ACHN (cell line): ENCODE data around the gene CNTN4.
A peak's percentile ranks its signal among the peaks of the same experiment; 100 is the strongest.
"Not testable (repeated sequence)": the region's sequence is repeated elsewhere in the genome, so short reads cannot be mapped to it uniquely, and the experiment has no call there.

Source experiments
- DNase-seq: peaks from one replicate; pipeline ENCODE4 v3.0.0-alpha.2; 2015
- in situ Hi-C: cut with HindIII; loops from 2 replicates; pipeline ENCODE4 v1.10.0; 2017; ENCODE audit warnings: low sequenced_read_pairs, low pct_ligation_motif_present, low pct_unique_long_range_greater_than_20kb

CNTN4 gene

DNA sequence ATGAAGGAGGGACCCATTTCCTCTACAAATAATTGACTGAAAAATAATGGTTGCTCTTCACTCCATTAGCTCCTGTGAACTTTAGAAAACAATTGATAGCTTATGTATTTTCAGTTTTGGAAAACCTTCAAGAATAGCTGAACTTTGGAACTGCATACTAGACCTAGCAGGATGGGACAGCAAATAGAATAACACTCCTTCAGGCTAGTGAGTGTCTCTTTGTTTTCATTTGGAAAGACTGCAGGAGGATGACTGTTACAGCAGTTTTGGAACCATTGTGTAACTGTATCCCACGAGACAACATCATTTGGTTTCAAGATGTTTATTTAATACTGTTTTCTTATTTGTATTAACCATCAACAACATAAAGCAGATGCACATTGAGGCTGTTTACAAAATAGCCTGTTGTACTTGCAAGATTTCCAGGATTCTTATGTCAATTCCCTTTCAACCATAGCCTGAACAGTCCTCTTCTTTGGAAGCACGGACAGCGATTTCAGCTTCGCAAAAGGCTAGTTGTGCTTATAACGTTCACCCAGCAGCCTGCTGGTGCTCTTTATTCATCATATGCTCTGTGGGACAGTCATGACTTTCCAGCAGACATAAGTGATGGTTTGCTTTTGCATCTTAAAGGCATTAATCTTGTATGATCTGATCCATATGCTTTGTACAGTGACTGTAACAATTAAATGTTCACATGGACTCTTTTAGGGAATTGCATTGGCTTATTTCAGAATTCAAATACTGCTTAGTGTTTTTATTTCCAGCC, 676.0 kb downstream of the CNTN4 start:
- in situ Hi-C loops = no loop called here
- DNase-seq = no peak

GRCh38 chr3:2783261-2783660, 684.6 kb downstream of the CNTN4 start:
- DNase-seq = no peak
- in situ Hi-C loops = no loop called here

DNA sequence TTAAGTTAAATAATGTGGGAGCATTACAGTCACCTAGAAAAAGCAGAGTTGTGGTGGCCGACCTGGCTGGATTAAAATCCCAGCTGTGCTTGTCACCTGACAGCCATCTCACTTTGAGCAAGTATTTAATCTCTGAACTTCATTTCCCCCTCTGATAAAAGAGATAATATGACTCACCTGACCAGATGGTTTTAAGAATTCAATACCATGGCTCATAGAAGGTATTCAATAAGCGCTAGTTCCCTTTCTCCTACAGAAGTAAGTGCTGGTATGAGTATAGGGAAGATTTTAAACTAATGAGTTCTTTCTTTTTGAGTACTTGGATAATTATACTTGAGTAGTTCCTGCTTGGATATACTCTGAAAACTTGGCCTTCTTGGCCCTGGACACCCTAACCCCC, 686.0 kb downstream of the CNTN4 start:
- in situ Hi-C loops = no loop called here
- DNase-seq = no peak

- no peak for DNase-seq
- in situ Hi-C loops = no loop called here
Measured at GRCh38 chr3:2790266-2790815, 691.7 kb downstream of the CNTN4 start.

DNA sequence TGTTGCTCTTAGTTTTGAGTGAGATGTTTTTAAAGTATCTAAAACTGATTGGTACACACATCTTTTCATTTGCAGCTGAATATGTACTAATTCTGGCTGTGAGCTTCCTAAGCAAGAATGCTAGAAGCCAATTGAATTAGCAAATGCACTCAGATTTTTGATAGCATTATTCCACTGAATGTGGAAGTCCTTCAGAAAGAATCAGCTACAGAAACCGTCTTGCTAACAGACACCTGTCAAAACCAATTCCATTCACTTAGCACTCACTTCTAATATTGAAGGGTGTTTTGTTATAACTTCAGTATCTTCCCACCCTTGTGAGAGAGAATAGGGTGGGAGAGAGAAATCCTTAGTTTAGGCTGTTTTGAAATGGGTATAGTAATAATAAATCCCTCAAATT, 693.8 kb downstream of the CNTN4 start:
- in situ Hi-C loops = no loop called here
- DNase-seq = no peak

DNA sequence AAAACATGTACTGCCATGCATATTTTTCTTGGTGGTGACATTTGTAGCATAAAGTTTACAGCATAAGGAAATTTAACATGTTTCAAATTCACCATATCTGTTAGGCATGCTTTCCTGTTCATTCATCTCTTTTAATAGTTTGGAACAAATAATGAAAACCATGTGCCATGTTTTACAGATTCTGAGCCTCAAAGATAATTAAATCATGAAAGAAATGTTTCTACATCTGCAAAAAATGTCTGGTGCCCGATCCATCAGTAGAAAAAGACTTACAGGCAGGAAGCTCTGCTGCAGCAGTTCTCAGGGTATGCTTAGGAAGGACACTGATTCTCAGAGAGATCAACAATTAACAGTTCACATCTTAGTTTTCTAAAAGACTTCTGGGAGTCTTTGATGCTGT, 695.3 kb downstream of the CNTN4 start:
- no peak for DNase-seq
- in situ Hi-C loops = no loop called here

DNA sequence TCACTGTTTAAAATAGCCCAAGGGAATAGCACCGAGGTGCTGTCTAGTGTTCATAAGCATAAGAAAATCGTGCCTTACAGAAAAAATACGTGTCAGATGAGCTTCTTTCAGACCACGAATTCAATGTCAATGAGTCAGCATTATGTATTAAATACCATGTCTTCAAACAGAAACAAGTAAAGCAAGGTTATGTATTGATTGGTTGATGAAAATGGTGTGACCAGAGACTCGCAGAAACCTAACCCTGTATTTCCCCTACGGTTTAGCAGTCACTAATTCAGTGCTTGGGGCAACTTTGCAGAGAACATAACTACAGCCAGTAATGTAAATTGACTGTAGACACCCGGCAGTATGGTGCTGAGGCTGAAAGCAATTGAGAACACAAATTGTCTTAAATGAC, 703.8 kb downstream of the CNTN4 start:
- no peak for DNase-seq

DNA sequence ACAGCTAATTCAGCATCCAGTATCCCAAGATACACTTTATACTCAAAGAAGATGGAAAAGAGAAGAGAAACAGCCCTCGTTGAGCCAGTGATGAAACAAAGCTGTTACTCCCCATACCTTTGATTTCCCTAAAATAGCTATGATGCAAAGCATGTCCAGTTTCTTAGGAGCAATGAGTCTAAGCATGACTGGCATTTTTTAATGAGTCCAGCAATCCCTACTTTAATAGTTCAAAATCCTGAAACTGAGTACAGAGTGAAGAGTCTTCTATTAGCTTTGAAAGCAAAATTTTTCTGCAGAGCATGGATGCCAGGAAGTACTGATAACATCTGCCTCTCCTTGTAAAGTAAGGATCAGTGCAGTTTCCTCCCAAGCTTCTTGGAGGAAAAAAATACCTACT, 708.8 kb downstream of the CNTN4 start:
- in situ Hi-C loops = no loop called here

More for the DNA sequence above, 703.8 kb downstream of the CNTN4 start:
- in situ Hi-C loops = no loop called here

GRCh38 chr3:2810723-2811122, 712.1 kb downstream of the CNTN4 start:
- DNase-seq = peak; percentile 1
- in situ Hi-C loops = no loop called here

More for the DNA sequence above, 708.8 kb downstream of the CNTN4 start:
- DNase-seq = no peak

DNA sequence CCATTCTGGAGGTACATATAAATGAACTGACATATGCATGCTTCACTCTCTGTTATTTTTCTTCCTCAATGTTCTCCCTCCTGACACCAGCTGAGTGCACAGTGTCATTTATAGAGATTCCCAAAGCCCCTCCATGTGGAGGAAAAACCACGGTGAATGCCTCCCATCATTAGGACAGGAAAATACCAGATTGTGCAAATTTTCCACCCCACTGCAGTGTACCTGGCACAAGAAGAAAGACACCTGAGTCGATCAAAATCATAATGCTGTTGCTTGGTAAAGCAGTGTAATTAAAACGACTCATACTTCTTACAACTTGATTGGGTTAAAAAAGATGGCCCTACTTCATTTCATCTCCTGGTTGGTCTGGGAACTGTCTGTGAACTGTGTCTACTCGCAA, 720.9 kb downstream of the CNTN4 start:
- in situ Hi-C loops = no loop called here

DNA sequence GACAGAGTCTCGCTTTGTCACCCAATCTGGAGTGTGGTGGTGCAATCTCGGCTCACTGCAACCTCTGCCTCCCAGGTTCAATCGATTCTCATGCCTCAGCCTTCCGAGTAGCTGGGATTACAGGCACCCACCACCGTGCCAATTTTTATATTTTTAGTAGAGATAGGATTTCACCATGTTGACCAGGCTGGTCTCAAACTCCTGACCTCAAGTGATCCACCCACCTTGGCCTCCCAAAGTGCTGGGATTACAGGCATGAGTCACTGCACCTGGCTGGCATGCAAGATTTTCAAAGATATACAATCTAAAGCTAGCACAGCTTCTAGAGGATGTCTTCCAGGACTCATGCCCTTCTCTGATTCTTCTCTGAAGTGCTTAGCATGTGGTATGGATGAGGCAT, 722.3 kb downstream of the CNTN4 start:
- DNase-seq, in situ Hi-C loops: not testable (repeated sequence)

More for the DNA sequence above, 720.9 kb downstream of the CNTN4 start:
- DNase-seq = no peak

- in situ Hi-C loops = no loop called here
- DNase-seq = no peak
Measured at GRCh38 chr3:2822611-2823010, 723.9 kb downstream of the CNTN4 start.

GRCh38 chr3:2823031-2823430, 724.4 kb downstream of the CNTN4 start:
- in situ Hi-C loops = no loop called here
- DNase-seq = no peak

DNA sequence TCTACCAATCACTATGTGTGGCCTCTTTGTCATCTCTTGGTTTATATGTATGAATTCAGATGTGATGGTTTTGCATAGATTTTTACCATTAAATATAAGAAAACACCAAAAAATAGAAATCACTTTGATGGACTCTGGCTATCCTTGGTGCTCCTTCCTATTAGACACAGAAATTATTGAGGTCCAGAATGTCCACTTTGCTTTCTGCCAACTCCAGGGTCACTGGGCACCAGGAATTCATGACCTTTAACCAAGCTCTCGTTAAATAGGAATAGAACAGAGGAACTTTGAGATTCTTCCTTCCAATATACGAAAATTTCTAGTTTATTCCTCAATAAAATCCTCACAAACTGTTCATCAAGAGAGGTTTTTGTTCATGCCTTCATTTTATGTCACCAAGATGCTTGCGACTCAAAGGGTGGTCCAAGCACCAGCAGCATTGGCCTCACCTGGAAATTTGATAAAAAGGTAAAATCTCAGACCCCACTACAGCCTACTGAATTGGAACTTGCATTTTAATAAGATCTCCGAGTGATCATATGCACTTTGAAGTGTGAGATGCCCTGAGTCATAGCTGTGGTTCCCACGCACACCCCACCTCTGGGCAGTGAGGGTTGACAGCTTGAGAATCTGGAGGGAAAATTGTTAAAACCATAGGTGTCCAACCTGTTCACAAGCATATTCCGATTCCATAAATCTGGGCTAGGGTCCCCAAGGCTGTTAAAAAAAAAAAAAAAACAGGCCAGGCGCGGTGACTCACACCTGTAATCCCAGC, 725.0 kb downstream of the CNTN4 start:
- DNase-seq = no peak
- in situ Hi-C loops = no loop called here

GRCh38 chr3:2826036-2826435, 727.4 kb downstream of the CNTN4 start:
- in situ Hi-C loops = no loop called here
- DNase-seq = no peak

GRCh38 chr3:2826453-2826852, 727.8 kb downstream of the CNTN4 start:
- in situ Hi-C loops = no loop called here
- DNase-seq = no peak

GRCh38 chr3:2837239-2837638, 738.6 kb downstream of the CNTN4 start:
- in situ Hi-C loops = no loop called here

DNA sequence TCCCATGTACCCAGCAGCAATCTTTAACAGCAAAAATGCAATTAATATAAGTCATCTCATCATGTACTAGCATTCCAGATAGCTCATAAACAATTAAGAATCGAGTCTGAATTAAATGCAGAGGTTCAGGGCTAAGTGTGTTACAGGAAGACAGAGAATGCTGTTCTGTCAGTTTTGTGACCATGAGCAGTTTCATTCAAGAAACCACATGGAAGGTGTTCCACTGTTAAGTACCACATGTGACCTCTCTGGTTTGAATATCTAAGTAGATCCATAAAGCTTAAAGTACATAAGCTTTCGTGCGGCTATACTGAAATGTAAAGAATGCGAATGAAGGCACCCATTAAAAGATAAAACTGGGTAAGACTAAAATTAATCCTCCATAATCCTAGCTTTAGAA, 739.2 kb downstream of the CNTN4 start:
- in situ Hi-C loops = no loop called here
- DNase-seq = no peak

More at GRCh38 chr3:2837239-2837638, 738.6 kb downstream of the CNTN4 start:
- no peak for DNase-seq

- in situ Hi-C loops = no loop called here
- DNase-seq = no peak
Measured at GRCh38 chr3:2838546-2839157, 740.0 kb downstream of the CNTN4 start.
